ENCODE data around the gene DUS1L. TPM values are rescaled to one million over a fixed set of nuclear protein-coding genes. Genes with fewer than 3 reads are reported as not detected.

DUS1L gene
- total RNA-seq, 1 experiment from 2014 or later = 176 TPM

GRCh38 chr17:82098169-82098938 is 32.8 kb upstream of the DUS1L start, which contains the start of gene FASN:
Gene FASN, minus strand, starts transcription at chr17:82098236. Its CDS starts 1,791 bp downstream, at chr17:82096445.
- H3K9ac ChIP-seq (ENCODE audit: low read length) = peak within 1 kb of the TSS; percentile 98
- no peak within 1 kb of the TSS for H2AFZ ChIP-seq (ENCODE audit: low read depth, low read length, poor library complexity, severe bottlenecking)
- BruUV-seq (replicated peaks) = no TSS peak
- TF ChIP-seq CEBPB (IDR thresholded peaks at IDR 0.05; ENCODE audit: low read depth) (no peak), SP1 (IDR thresholded peaks at IDR 0.05; ENCODE audit: low read depth) (no peak; the same call in 1 of the 2 replicates), ATF3 (IDR thresholded peaks at IDR 0.05) (no peak), ZBTB33 (IDR thresholded peaks at IDR 0.05; ENCODE audit: extremely low read depth, insufficient replicate concordance, low read length) (peak; percentile 14), REST (IDR thresholded peaks at IDR 0.05; ENCODE audit: low read depth) (no peak), YY1 (IDR thresholded peaks at IDR 0.05; ENCODE audit: extremely low read depth, insufficient replicate concordance, low read depth, low read length) (peak; percentile 86), ZNF274 (IDR thresholded peaks at IDR 0.05; ENCODE audit: low read depth, low read length) (no peak), SRF (IDR thresholded peaks at IDR 0.05; ENCODE audit: low read depth) (no peak), CBX3 (IDR thresholded peaks at IDR 0.05; ENCODE audit: low read depth) (no peak), ELF1 (IDR thresholded peaks at IDR 0.05; ENCODE audit: borderline replicate concordance, low read depth) (no peak), TCF7L2 (IDR thresholded peaks at IDR 0.05; ENCODE audit: borderline replicate concordance, extremely low read depth, insufficient read depth, insufficient read length) (no peak), POLR2AphosphoS5 (IDR thresholded peaks at IDR 0.05; ENCODE audit: low read depth, low read length) (peak; percentile 94), CTCF (IDR thresholded peaks at IDR 0.05 in 2 of 3, conservative IDR thresholded peaks at IDR 0.05 in 1 of 3; ENCODE audit: borderline replicate concordance in 1 of 3, insufficient read depth in 1 of 3, low read depth in 2 of 3, low read length in 2 of 3) (peak in 2 of 3 experiments; percentile 16 to 35; a peak in 3 of 6 replicates), POLR2A (IDR thresholded peaks at IDR 0.05; ENCODE audit: borderline replicate concordance, extremely low read depth, insufficient read depth, insufficient read length) (peak; percentile 94), FOSL1 (IDR thresholded peaks at IDR 0.05; ENCODE audit: low read depth) (no peak), EZH2phosphoT487 (IDR thresholded peaks at IDR 0.05; ENCODE audit: borderline replicate concordance) (no peak), SIN3A (IDR thresholded peaks at IDR 0.05; ENCODE audit: low read depth) (peak; percentile 98)

More at GRCh38 chr17:82098169-82098938, 32.8 kb upstream of the DUS1L start, which contains the start of gene FASN:
- intact Hi-C loops (cut with micrococcal nuclease) = loop anchor here (2.0 kb wide), 1 partner anchor 62 kb away; the partner anchor contains the start of gene DCXR
- H3K79me2 ChIP-seq (ENCODE audit: insufficient read depth, low read length) = peaks cover 54% of the 10 kb centered on the region
- ChIA-PET RAD21 (ENCODE audit: low non-redundant PET in 1 of 2, low total read pairs in 2 of 2, uncharacterized antibody in 2 of 2, unreplicated experiment in 2 of 2) (no interaction called here), CTCF (interaction anchor here (1.0 to 1.5 kb wide), 5 partner anchors 8 to 139 kb away, joined by 3 to 9 read pairs (median 4); partner anchors contain the start of genes DCXR and RAC3), POLR2A (interaction anchor here (0.5 to 1.9 kb wide), 9 partner anchors 8 to 194 kb away, joined by 3 to 11 read pairs (median 4); partner anchors contain the start of gene DCXR)
- H3K36me3 ChIP-seq (ENCODE audit: control insufficient read depth in 1 of 2, insufficient read depth in 2 of 2, low read length in 2 of 2) = peaks cover 25 to 46% of the 10 kb centered on the region in 2 experiments; a peak in 3 of 4 replicates
- H3K4me1 ChIP-seq (ENCODE audit: control insufficient read depth in 1 of 2, insufficient read depth in 2 of 2, low read length in 2 of 2) = peaks cover 21 to 50% of the 10 kb centered on the region in 2 experiments
- H3K4me2 ChIP-seq (ENCODE audit: low read length) = peak within 1 kb of the TSS; percentile 94
- peak within 1 kb of the TSS; percentile 82 to 93 for H3K4me3 ChIP-seq (replicated peaks in 1 of 2; ENCODE audit: low read depth in 1 of 2, low read length in 2 of 2)
- ATAC-seq = peak; percentile 82
- H3K9me2 ChIP-seq (ENCODE audit: insufficient read depth) = no peaks in the 10 kb centered on the region
- no peaks in the 10 kb centered on the region for H3K27me3 ChIP-seq (ENCODE audit: insufficient read depth, low read length)
- H3K9me3 ChIP-seq (ENCODE audit: control insufficient read depth in 1 of 2, insufficient read depth in 1 of 2, low read depth in 1 of 2, low read length in 2 of 2) = no peaks in the 10 kb centered on the region
- DNase-seq (ENCODE audit: low read depth, low spot score) = peak; percentile 91
- peak within 1 kb of the TSS; percentile 99 for H3K27ac ChIP-seq (ENCODE audit: low read depth, low read length)
- peaks cover 3% of the 10 kb centered on the region; the same call in 1 of the 2 replicates for H4K20me1 ChIP-seq (ENCODE audit: insufficient read depth)
